ENCODE results near the gene TINCR. TPM values are rescaled to one million over a fixed set of nuclear protein-coding genes. Genes with fewer than 3 reads are reported as not detected.

TINCR gene
- total and polyA plus RNA-seq, 5 donors from 2014 or later = 3.1 TPM; not detected in 4

GRCh38 chr19:5522106-5522505 is 45.6 kb downstream of the TINCR start:
- no peak for DNase-seq
- H3K27me3 Mint-ChIP-seq = peaks cover 18% of the 10 kb centered on the region
- no peak overlapping the region for H3K27ac Mint-ChIP-seq
- Histone ChIP-seq H3K36me3 (ENCODE audit: control insufficient read depth, insufficient read depth, low read length) (no peaks in the 10 kb centered on the region), H3K9me3 (ENCODE audit: control insufficient read depth in 2 of 2, low read length in 2 of 2) (no peaks in the 10 kb centered on the region), H3K4me3 (ENCODE audit: low read depth, low read length) (no peak overlapping the region), H3K4me1 (ENCODE audit: control insufficient read depth, insufficient read depth, low read length, poor library complexity, severe bottlenecking) (no peaks in the 10 kb centered on the region), H3K27ac (ENCODE audit: insufficient read depth, low read length, poor library complexity, severe bottlenecking) (no peak overlapping the region), H3K27me3 (ENCODE audit: control insufficient read depth, insufficient read depth, low read length) (no peaks in the 10 kb centered on the region)
- H3K4me1 Mint-ChIP-seq = peaks cover 0 to 5% (median 0%) of the 10 kb centered on the region in 4 donors
- no peak overlapping the region for H3K4me3 Mint-ChIP-seq
- no peaks in the 10 kb centered on the region for H3K36me3 Mint-ChIP-seq
- no peak for ATAC-seq (ENCODE audit: low read depth in 2 of 2)
- peaks cover 0 to 12% (median 4%) of the 10 kb centered on the region in 7 donors for H3K9me3 Mint-ChIP-seq

DNA sequence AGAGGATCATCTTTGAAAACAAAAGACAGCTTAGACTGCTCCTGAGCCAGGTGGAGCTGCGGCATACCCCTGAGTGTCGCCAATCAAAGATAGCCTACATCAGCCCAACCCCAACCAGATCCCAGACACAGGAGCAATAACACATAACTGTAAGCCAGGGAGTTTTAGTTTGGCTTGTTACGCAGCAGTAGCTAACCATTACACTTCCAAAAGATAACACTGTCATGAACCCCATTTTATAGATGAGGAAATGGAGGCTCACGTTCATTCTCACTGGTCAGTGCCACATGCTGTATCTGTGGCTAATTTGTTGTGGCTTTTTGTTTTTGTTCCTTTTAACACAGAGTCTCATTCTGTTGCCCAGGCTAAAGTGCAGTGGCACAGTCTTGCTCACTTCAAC is 47.3 kb downstream of the TINCR start:
- Mint-ChIP-seq H3K27me3 (peaks cover 21% of the 10 kb centered on the region), H3K36me3 (no peaks in the 10 kb centered on the region), H3K27ac (no peak overlapping the region), H3K4me3 (peak overlapping the region in 1 of 4 donors; percentile 43), H3K4me1 (peaks cover 0 to 5% (median 0%) of the 10 kb centered on the region in 4 donors), H3K9me3 (peaks cover 0 to 26% (median 9%) of the 10 kb centered on the region in 7 donors)
- no peaks in the 10 kb centered on the region for H3K36me3 ChIP-seq (ENCODE audit: control insufficient read depth, insufficient read depth, low read length)
- H3K27me3 ChIP-seq (ENCODE audit: control insufficient read depth, insufficient read depth, low read length) = no peaks in the 10 kb centered on the region
- no peak overlapping the region for H3K4me3 ChIP-seq (ENCODE audit: low read depth, low read length)
- no peaks in the 10 kb centered on the region for H3K4me1 ChIP-seq (ENCODE audit: control insufficient read depth, insufficient read depth, low read length, poor library complexity, severe bottlenecking)
- DNase-seq (no peak), ATAC-seq (ENCODE audit: low read depth in 2 of 2) (no peak)
- peaks cover 4 to 16% of the 10 kb centered on the region in 2 experiments for H3K9me3 ChIP-seq (ENCODE audit: control insufficient read depth in 2 of 2, low read length in 2 of 2)
- no peak overlapping the region for H3K27ac ChIP-seq (ENCODE audit: insufficient read depth, low read length, poor library complexity, severe bottlenecking)

GRCh38 chr19:5519076-5519475 is 48.7 kb downstream of the TINCR start:
- Mint-ChIP-seq H3K4me3 (no peak overlapping the region), H3K9me3 (peaks cover 0 to 28% (median 9%) of the 10 kb centered on the region in 7 donors), H3K27ac (no peak overlapping the region), H3K27me3 (peaks cover 21% of the 10 kb centered on the region), H3K36me3 (no peaks in the 10 kb centered on the region), H3K4me1 (peaks cover 0 to 6% (median 0%) of the 10 kb centered on the region in 4 donors)
- H3K36me3 ChIP-seq (ENCODE audit: control insufficient read depth, insufficient read depth, low read length) = no peaks in the 10 kb centered on the region
- no peak overlapping the region for H3K27ac ChIP-seq (ENCODE audit: insufficient read depth, low read length, poor library complexity, severe bottlenecking)
- DNase-seq (no peak), ATAC-seq (ENCODE audit: low read depth in 2 of 2) (no peak)
- H3K4me1 ChIP-seq (ENCODE audit: control insufficient read depth, insufficient read depth, low read length, poor library complexity, severe bottlenecking) = no peaks in the 10 kb centered on the region
- peaks cover 4 to 19% of the 10 kb centered on the region in 2 experiments for H3K9me3 ChIP-seq (ENCODE audit: control insufficient read depth in 2 of 2, low read length in 2 of 2)
- no peak overlapping the region for H3K4me3 ChIP-seq (ENCODE audit: low read depth, low read length)
- H3K27me3 ChIP-seq (ENCODE audit: control insufficient read depth, insufficient read depth, low read length) = no peaks in the 10 kb centered on the region

GRCh38 chr19:5515737-5516136 is 52.0 kb downstream of the TINCR start:
- peaks cover 13% of the 10 kb centered on the region for H3K27me3 Mint-ChIP-seq
- DNase-seq (no peak), ATAC-seq (ENCODE audit: low read depth in 2 of 2) (no peak)
- H3K27ac Mint-ChIP-seq = no peak overlapping the region
- H3K27ac ChIP-seq (ENCODE audit: insufficient read depth, low read length, poor library complexity, severe bottlenecking) = no peak overlapping the region
- peaks cover 0 to 5% (median 0%) of the 10 kb centered on the region in 4 donors for H3K4me1 Mint-ChIP-seq
- peaks cover 4 to 19% of the 10 kb centered on the region in 2 experiments for H3K9me3 ChIP-seq (ENCODE audit: control insufficient read depth in 2 of 2, low read length in 2 of 2)
- H3K36me3 Mint-ChIP-seq = no peaks in the 10 kb centered on the region
- no peak overlapping the region for H3K4me3 ChIP-seq (ENCODE audit: low read depth, low read length)
- H3K9me3 Mint-ChIP-seq = peaks cover 0 to 30% (median 9%) of the 10 kb centered on the region in 7 donors
- no peaks in the 10 kb centered on the region for H3K36me3 ChIP-seq (ENCODE audit: control insufficient read depth, insufficient read depth, low read length)
- no peaks in the 10 kb centered on the region for H3K4me1 ChIP-seq (ENCODE audit: control insufficient read depth, insufficient read depth, low read length, poor library complexity, severe bottlenecking)
- H3K4me3 Mint-ChIP-seq = no peak overlapping the region
- no peaks in the 10 kb centered on the region for H3K27me3 ChIP-seq (ENCODE audit: control insufficient read depth, insufficient read depth, low read length)

DNA sequence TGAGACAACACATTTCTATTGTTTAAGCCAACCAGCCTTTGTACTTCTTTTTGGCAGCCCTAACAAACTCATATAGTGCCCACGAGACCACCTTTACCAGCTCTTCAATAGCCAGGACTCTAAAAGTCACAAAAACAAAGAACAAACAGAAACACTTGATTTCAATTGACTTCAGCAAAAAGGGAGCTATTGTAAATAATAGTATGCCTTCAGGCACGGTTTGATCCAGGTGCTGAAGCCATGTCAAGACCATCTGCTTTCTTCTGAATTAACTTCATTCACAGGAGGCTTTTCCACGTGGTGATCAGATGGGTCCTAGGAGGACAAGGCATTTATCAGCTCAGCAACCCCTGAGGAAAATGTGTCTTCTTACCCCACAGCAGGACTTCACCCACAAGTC is 53.8 kb downstream of the TINCR start:
- Mint-ChIP-seq H3K4me1 (peaks cover 0 to 5% (median 0%) of the 10 kb centered on the region in 4 donors), H3K27me3 (peaks cover 9% of the 10 kb centered on the region), H3K4me3 (no peak overlapping the region), H3K36me3 (no peaks in the 10 kb centered on the region), H3K27ac (no peak overlapping the region), H3K9me3 (peaks cover 0 to 25% (median 9%) of the 10 kb centered on the region in 7 donors)
- ATAC-seq (ENCODE audit: low read depth in 2 of 2) (no peak), DNase-seq (no peak)
- no peak overlapping the region for H3K4me3 ChIP-seq (ENCODE audit: low read depth, low read length)
- peaks cover 4 to 19% of the 10 kb centered on the region in 2 experiments for H3K9me3 ChIP-seq (ENCODE audit: control insufficient read depth in 2 of 2, low read length in 2 of 2)
- H3K27ac ChIP-seq (ENCODE audit: insufficient read depth, low read length, poor library complexity, severe bottlenecking) = no peak overlapping the region
- H3K4me1 ChIP-seq (ENCODE audit: control insufficient read depth, insufficient read depth, low read length, poor library complexity, severe bottlenecking) = no peaks in the 10 kb centered on the region
- H3K36me3 ChIP-seq (ENCODE audit: control insufficient read depth, insufficient read depth, low read length) = no peaks in the 10 kb centered on the region
- H3K27me3 ChIP-seq (ENCODE audit: control insufficient read depth, insufficient read depth, low read length) = no peaks in the 10 kb centered on the region

DNA sequence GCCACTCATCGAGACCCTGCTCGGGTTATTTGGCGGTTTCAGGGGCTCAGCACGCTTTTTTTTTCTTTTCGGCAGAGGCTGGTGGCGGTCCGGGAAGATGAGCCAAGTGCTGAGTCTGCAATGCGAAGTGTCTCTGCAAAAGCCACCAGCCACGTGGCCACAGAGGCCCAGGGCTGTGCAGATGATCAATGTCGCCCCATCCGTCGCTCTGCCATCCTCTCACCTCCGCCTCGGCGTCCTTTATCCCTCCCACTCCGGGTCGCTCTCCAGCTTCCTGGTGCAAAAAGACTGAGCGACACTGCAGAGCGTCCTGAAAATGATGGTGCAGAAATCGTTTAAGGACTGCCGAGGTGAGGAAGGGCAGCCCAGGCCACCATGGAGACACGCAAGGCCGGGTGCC is 55.0 kb downstream of the TINCR start:
- Mint-ChIP-seq H3K9me3 (peaks cover 0 to 25% (median 9%) of the 10 kb centered on the region in 7 donors), H3K27ac (no peak overlapping the region), H3K27me3 (peaks cover 4% of the 10 kb centered on the region), H3K4me3 (no peak overlapping the region), H3K4me1 (peaks cover 0 to 5% (median 0%) of the 10 kb centered on the region in 4 donors), H3K36me3 (no peaks in the 10 kb centered on the region)
- no peaks in the 10 kb centered on the region for H3K36me3 ChIP-seq (ENCODE audit: control insufficient read depth, insufficient read depth, low read length)
- H3K27me3 ChIP-seq (ENCODE audit: control insufficient read depth, insufficient read depth, low read length) = no peaks in the 10 kb centered on the region
- H3K4me1 ChIP-seq (ENCODE audit: control insufficient read depth, insufficient read depth, low read length, poor library complexity, severe bottlenecking) = no peaks in the 10 kb centered on the region
- no peak for DNase-seq
- ATAC-seq (ENCODE audit: low read depth in 2 of 2) = no peak
- no peak overlapping the region for H3K27ac ChIP-seq (ENCODE audit: insufficient read depth, low read length, poor library complexity, severe bottlenecking)
- peaks cover 4 to 19% of the 10 kb centered on the region in 2 experiments for H3K9me3 ChIP-seq (ENCODE audit: control insufficient read depth in 2 of 2, low read length in 2 of 2)
- no peak overlapping the region for H3K4me3 ChIP-seq (ENCODE audit: low read depth, low read length)

Other genes starting within 250 kb of the TINCR start
- 0.64 TPM for gene PTPRS, start 227.1 kb downstream of the TINCR start, total RNA-seq
- gene PTPRS, start 227.1 kb downstream of the TINCR start, polyA plus RNA-seq = under 1 TPM in 2 of 4 donors, not detected in 2; 0.57 to 0.69 TPM
- not detected for gene ZNRF4, start 112.5 kb downstream of the TINCR start, total RNA-seq
- gene ZNRF4, start 112.5 kb downstream of the TINCR start, polyA plus RNA-seq = not detected
- gene SAFB2, start 54.8 kb upstream of the TINCR start, total RNA-seq = 271 TPM
- gene SAFB2, start 54.8 kb upstream of the TINCR start, polyA plus RNA-seq = 10 to 100 TPM; 23.0 to 26.1 (median 23.3) TPM
- 204 TPM for gene SAFB, start 55.1 kb upstream of the TINCR start, total RNA-seq
- 10 to 100 TPM; 36.9 to 56.2 (median 45.9) TPM for gene SAFB, start 55.1 kb upstream of the TINCR start, polyA plus RNA-seq
- gene MICOS13, start 112.6 kb upstream of the TINCR start, total RNA-seq = 21.2 TPM
- gene MICOS13, start 112.6 kb upstream of the TINCR start, polyA plus RNA-seq = 100 to 1,000 TPM in 2 of 4 donors, 10 to 100 TPM in 2; 90.6 to 110 (median 100) TPM
- gene HSD11B1L, start 113.1 kb upstream of the TINCR start, total RNA-seq = 2.4 TPM
- 1 to 10 TPM; 1.8 to 3.0 (median 2.3) TPM for gene HSD11B1L, start 113.1 kb upstream of the TINCR start, polyA plus RNA-seq
- 984 TPM for gene RPL36, start 122.3 kb upstream of the TINCR start, total RNA-seq
- 1,000 to 10,000 TPM; 1,952 to 2,703 (median 2,229) TPM for gene RPL36, start 122.3 kb upstream of the TINCR start, polyA plus RNA-seq
- gene LONP1, start 152.2 kb upstream of the TINCR start, total RNA-seq = 67.6 TPM
- 10 to 100 TPM; 16.4 to 22.8 (median 20.3) TPM for gene LONP1, start 152.2 kb upstream of the TINCR start, polyA plus RNA-seq
- not detected for gene CATSPERD, start 152.7 kb upstream of the TINCR start, total RNA-seq
- under 1 TPM in 1 of 4 donors, not detected in 3; 0.17 TPM for gene CATSPERD, start 152.7 kb upstream of the TINCR start, polyA plus RNA-seq
- gene PRR22, start 216.8 kb upstream of the TINCR start, total RNA-seq = 3.5 TPM
- not detected for gene PRR22, start 216.8 kb upstream of the TINCR start, polyA plus RNA-seq
- 129 TPM for gene DUS3L, start 223.2 kb upstream of the TINCR start, total RNA-seq
- gene DUS3L, start 223.2 kb upstream of the TINCR start, polyA plus RNA-seq = 10 to 100 TPM; 25.4 to 38.3 (median 31.8) TPM
- gene NRTN, start 237.1 kb upstream of the TINCR start, total RNA-seq = not detected
- under 1 TPM in 2 of 4 donors, not detected in 2; 0.21 to 0.68 TPM for gene NRTN, start 237.1 kb upstream of the TINCR start, polyA plus RNA-seq